IPS-15b (cell line): Measurements from ENCODE around the gene KLHL41.

Experiments
- H3K27me3 ChIP-seq: one replicate; pipeline ENCODE4 v1.6.1; 2013; ENCODE audit warnings: low read length; ENCODE audit not compliant: control insufficient read depth, insufficient read depth
- H3K36me3 ChIP-seq: one replicate; pipeline ENCODE4 v1.6.1; 2013; ENCODE audit warnings: low read length; ENCODE audit not compliant: control insufficient read depth, insufficient read depth
- H3K4me1 ChIP-seq: one replicate; pipeline ENCODE4 v1.6.1; 2013; ENCODE audit warnings: mild to moderate bottlenecking, low read length; ENCODE audit not compliant: control insufficient read depth, insufficient read depth
- H3K4me3 ChIP-seq: one replicate; pipeline ENCODE4 v1.5.1; 2013; ENCODE audit warnings: low read depth, low read length
- H3K9ac ChIP-seq: one replicate; pipeline ENCODE4 v1.6.1; 2013; ENCODE audit warnings: low read depth, mild to moderate bottlenecking, low read length
- H3K9me3 ChIP-seq: one replicate; pipeline ENCODE4 v1.6.1; 2013; ENCODE audit warnings: mild to moderate bottlenecking, low read length; ENCODE audit not compliant: control insufficient read depth, insufficient read depth

Gene KLHL41

DNA sequence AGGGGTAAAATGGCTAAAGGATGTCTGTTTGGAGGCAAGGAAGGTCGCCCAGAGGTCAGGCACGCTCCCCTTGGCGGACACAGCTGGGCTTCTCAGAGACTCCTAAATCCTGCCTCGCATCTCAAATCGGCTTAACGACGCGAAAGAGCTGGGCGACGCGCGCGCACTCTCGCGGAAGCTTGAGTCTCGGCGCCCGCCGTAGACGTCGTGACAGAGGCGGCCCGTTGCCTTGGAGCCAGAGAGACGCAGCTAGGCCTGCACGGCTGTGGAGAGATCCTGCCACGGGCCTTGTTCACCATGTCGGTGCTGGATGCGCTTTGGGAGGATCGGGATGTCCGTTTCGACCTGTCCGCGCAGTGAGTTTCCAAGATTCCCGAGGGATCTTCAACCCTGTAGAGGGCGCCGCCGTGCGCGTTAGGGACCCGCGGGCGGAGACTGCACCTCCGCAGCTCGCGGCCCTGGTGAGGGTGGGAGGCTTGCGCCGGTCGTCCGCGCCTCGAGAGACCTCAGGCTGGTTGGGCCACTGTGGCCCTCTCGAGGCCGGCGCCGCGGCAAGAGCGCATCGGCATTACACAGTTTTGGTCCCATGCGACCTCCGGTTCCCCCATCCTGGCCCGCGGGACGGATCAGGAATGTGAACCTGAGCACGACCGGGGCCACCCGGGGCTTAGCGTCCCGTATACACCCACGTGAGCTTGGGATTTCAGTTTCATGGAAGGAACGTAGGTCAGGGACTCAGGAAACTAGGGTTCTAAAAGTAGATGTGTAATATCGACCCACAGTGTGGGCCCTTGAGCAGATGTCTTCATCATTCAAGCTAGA is 30.0 kb upstream of the KLHL41 start, which contains the start of gene BBS5:
Gene BBS5, plus strand, starts transcription at position 238 of the 822 bp plus-strand sequence. Its CDS starts 60 bp downstream, at position 298.
- no peaks in the 10 kb centered on the region for H3K36me3 ChIP-seq
- H3K27me3 ChIP-seq = peaks cover 40% of the 10 kb centered on the region
- H3K4me1 ChIP-seq = no peaks in the 10 kb centered on the region
- no peaks in the 10 kb centered on the region for H3K9me3 ChIP-seq
- H3K4me3 ChIP-seq = peak within 1 kb of the TSS; percentile 84
- peak within 1 kb of the TSS; percentile 28 for H3K9ac ChIP-seq

DNA sequence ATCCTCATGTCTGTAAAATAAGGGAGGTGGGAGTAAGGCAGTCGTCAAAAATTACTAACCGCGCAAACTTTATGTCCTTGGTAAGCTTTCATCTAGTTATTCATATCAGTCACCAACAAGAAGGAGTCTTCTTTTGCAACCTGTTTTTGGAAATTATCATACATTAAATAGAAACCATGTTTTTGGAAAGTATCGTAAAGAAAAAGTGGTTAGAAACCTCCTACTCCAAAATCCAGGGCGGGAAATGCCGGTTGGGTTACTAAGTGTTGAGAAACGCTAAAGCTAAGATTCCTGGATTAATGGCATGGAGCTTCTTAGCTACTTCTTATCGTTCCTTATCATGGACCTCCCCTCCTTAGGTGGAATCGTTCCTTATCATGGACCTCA is 29.4 kb upstream of the KLHL41 start:
- H3K36me3 ChIP-seq = no peaks in the 10 kb centered on the region
- no peaks in the 10 kb centered on the region for H3K4me1 ChIP-seq
- no peaks in the 10 kb centered on the region for H3K9me3 ChIP-seq
- peak overlapping the region; percentile 84 for H3K4me3 ChIP-seq
- H3K27me3 ChIP-seq = peaks cover 40% of the 10 kb centered on the region
- H3K9ac ChIP-seq = no peak overlapping the region

GRCh38 chr2:169485650-169486138 is 23.8 kb upstream of the KLHL41 start:
- H3K9ac ChIP-seq = no peak overlapping the region
- H3K4me3 ChIP-seq = no peak overlapping the region
- H3K36me3 ChIP-seq = no peaks in the 10 kb centered on the region
- no peaks in the 10 kb centered on the region for H3K9me3 ChIP-seq
- peaks cover 16% of the 10 kb centered on the region for H3K27me3 ChIP-seq
- H3K4me1 ChIP-seq = no peaks in the 10 kb centered on the region

GRCh38 chr2:169486487-169486886 is 23.0 kb upstream of the KLHL41 start:
- Histone ChIP-seq H3K36me3 (no peaks in the 10 kb centered on the region), H3K9me3 (no peaks in the 10 kb centered on the region), H3K4me3 (no peak overlapping the region), H3K27me3 (peaks cover 9% of the 10 kb centered on the region), H3K4me1 (no peaks in the 10 kb centered on the region), H3K9ac (no peak overlapping the region)

DNA sequence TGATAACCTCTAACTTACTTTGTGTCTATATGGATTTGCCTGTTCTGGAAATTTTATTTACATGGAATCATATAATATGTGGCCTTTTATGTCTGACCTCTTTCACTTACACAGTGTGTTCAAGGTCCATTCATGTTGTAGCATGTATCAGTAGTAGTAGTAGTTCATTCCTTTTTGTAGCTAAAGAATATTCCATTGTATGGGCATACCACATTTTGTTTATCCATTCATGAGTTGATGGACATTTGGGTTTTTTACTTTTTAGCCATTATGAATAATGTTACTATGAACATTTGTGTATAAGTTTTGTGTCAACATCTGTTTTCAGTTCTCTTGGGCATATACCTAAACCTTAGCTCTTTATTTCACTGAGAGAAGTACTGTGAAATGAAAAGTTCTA is 18.7 kb upstream of the KLHL41 start:
- Histone ChIP-seq H3K9ac (no peak overlapping the region), H3K36me3 (no peaks in the 10 kb centered on the region), H3K4me3 (no peak overlapping the region), H3K4me1 (no peaks in the 10 kb centered on the region), H3K27me3 (no peaks in the 10 kb centered on the region), H3K9me3 (no peaks in the 10 kb centered on the region)

GRCh38 chr2:169491378-169491777 is 18.1 kb upstream of the KLHL41 start:
- no peak overlapping the region for H3K4me3 ChIP-seq
- no peaks in the 10 kb centered on the region for H3K36me3 ChIP-seq
- H3K4me1 ChIP-seq = no peaks in the 10 kb centered on the region
- no peaks in the 10 kb centered on the region for H3K27me3 ChIP-seq
- no peak overlapping the region for H3K9ac ChIP-seq
- H3K9me3 ChIP-seq = no peaks in the 10 kb centered on the region

DNA sequence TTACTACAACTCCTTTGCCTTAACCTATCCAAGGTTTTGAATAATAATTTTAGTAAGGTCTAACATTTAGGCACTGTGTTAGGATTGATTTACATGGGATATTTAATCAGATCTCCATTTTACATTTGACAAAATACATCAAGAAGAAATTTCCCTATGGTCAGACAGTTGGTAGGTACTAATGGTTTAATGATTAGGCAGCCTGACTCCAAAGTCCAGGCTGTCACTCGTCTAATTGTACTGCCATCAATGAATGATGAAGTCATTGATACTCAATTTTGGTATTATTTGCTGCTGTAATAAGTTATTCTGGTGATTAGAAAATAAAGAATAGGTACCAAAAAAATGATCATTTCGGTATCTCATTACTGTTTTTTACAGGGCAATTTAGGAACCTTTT is 16.1 kb upstream of the KLHL41 start:
- H3K9ac ChIP-seq = no peak overlapping the region
- H3K9me3 ChIP-seq = no peaks in the 10 kb centered on the region
- no peak overlapping the region for H3K4me3 ChIP-seq
- no peaks in the 10 kb centered on the region for H3K27me3 ChIP-seq
- no peaks in the 10 kb centered on the region for H3K36me3 ChIP-seq
- H3K4me1 ChIP-seq = no peaks in the 10 kb centered on the region

- H3K4me3 ChIP-seq = no peak overlapping the region
- H3K4me1 ChIP-seq = no peaks in the 10 kb centered on the region
- H3K9ac ChIP-seq = no peak overlapping the region
- H3K9me3 ChIP-seq = no peaks in the 10 kb centered on the region
- H3K36me3 ChIP-seq = no peaks in the 10 kb centered on the region
- no peaks in the 10 kb centered on the region for H3K27me3 ChIP-seq
Observed at GRCh38 chr2:169495310-169495928, 14.1 kb upstream of the KLHL41 start.

DNA sequence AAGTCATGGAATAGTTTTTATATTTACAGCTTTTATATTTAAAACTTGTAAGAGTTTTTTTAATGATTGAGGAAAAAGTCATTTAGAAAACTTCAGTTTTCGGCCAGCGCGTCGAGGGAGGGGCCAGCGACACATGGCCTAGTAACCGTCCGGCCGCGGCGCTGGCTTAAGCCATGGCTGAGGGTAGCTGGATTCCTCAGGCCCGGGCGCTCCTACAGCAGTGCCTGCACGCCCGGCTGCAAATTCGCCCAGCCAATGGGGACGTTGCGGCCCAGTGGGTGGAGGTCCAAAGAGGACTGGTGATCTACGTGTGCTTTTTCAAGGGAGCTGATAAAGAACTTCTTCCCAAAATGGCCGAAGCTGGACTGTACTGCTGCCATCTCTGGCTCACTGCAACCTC is 4.9 kb upstream of the KLHL41 start:
- no peaks in the 10 kb centered on the region for H3K9me3 ChIP-seq
- no peaks in the 10 kb centered on the region for H3K36me3 ChIP-seq
- H3K4me1 ChIP-seq = peaks cover 4% of the 10 kb centered on the region
- H3K9ac ChIP-seq = no peak overlapping the region
- no peaks in the 10 kb centered on the region for H3K27me3 ChIP-seq
- no peak overlapping the region for H3K4me3 ChIP-seq

DNA sequence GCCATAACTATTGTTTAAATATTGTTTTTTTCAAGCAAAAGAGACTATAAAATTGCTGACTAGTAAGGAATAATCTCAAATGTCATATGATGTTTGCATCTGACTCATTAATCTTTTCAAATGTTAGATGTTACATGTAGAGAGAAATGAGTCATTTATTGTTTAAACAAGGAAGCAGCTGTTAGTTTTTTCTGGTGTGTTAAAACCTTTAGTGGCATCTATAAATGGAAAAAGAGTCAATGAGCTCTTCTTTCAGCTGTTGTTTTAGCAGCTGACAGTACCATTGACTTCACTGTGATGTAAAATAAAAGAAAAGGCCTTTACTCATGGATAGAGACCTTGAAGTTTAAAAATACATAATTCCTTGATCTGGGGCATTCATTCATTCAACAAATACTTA is 1.8 kb upstream of the KLHL41 start:
- H3K36me3 ChIP-seq = no peaks in the 10 kb centered on the region
- no peaks in the 10 kb centered on the region for H3K27me3 ChIP-seq
- no peak overlapping the region for H3K9ac ChIP-seq
- no peaks in the 10 kb centered on the region for H3K9me3 ChIP-seq
- no peak overlapping the region for H3K4me3 ChIP-seq
- peaks cover 14% of the 10 kb centered on the region for H3K4me1 ChIP-seq

DNA sequence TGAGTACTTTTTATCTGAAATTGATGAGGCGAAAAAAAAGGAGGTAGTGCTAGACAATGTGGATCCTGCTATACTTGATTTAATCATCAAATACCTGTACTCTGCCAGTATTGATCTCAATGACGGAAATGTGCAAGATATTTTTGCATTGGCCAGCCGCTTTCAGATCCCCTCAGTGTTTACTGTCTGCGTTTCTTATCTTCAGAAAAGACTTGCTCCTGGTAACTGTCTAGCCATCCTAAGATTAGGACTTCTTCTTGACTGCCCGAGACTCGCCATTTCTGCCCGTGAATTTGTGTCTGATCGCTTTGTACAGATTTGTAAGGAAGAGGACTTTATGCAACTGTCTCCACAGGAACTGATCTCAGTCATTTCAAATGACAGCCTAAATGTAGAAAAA is 453 bp downstream of the KLHL41 start:
- Histone ChIP-seq H3K4me1 (peaks cover 14% of the 10 kb centered on the region), H3K9ac (no peak overlapping the region), H3K4me3 (no peak overlapping the region)

DNA sequence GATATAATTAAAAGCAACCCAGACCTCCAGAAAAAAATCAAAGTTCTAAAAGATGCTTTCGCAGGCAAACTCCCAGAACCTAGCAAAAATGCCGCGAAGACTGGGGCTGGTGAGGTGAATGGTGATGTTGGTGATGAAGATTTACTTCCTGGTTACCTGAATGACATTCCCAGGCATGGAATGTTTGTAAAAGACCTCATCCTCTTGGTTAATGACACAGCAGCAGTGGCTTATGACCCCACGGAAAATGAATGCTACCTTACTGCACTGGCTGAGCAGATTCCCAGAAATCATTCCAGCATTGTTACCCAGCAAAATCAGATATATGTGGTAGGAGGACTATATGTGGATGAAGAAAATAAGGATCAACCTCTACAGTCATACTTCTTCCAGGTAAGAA is 994 bp downstream of the KLHL41 start:
- Histone ChIP-seq H3K9me3 (no peaks in the 10 kb centered on the region), H3K4me3 (no peak overlapping the region)

More for the DNA sequence above, 453 bp downstream of the KLHL41 start:
- Histone ChIP-seq H3K36me3 (no peaks in the 10 kb centered on the region), H3K27me3 (no peaks in the 10 kb centered on the region), H3K9me3 (no peaks in the 10 kb centered on the region)

More for the DNA sequence above, 994 bp downstream of the KLHL41 start:
- peaks cover 14% of the 10 kb centered on the region for H3K4me1 ChIP-seq
- H3K9ac ChIP-seq = no peak overlapping the region
- no peaks in the 10 kb centered on the region for H3K36me3 ChIP-seq
- H3K27me3 ChIP-seq = no peaks in the 10 kb centered on the region
